ENCODE measurements around the gene MEF2A.

GRCh38 chr15:99613481-99613880 is 47.7 kb downstream of the MEF2A start:
- TF ChIP-seq CTCF (conservative IDR thresholded peaks at IDR 0.05) (no peak), ZFX (IDR thresholded peaks at IDR 0.05) (no peak)

Measured in C4-2B (cell line).